HCT116 (cell line): Measurements from ENCODE around the gene MAPK1IP1L.

ENCODE experiments used
- ATF3 ChIP-seq: IDR thresholded peaks from 2 replicates; pipeline ENCODE4 v1.6.1; 2012
- CTCF ChIP-seq, 3 experiments: fragments of 200-600 bp in 1 of 3; sonication (generic) in 1 of 3; IDR thresholded peaks in 2 of 3; conservative IDR thresholded peaks in 1 of 3; 2 replicates each; pipeline ENCODE4 v1.5.1; 2012 to 2017; ENCODE audit warnings: low read depth in 2 of 3, low read length in 2 of 3, antibody characterized with exemption in 1 of 3, borderline replicate concordance in 1 of 3, control low read depth in 1 of 3, mild to moderate bottlenecking in 1 of 3, mixed read lengths in 1 of 3, mixed run types in 1 of 3, moderate library complexity in 1 of 3; ENCODE audit not compliant: insufficient read depth in 1 of 3
- ELF1 ChIP-seq: IDR thresholded peaks from 2 replicates; pipeline ENCODE4 v1.6.1; 2012; ENCODE audit warnings: low read depth, borderline replicate concordance
- EZH2 ChIP-seq: fragments of 200-600 bp; sonication (generic); IDR thresholded peaks from 2 replicates; pipeline ENCODE4 v1.6.1; 2017; ENCODE audit warnings: antibody characterized with exemption, mixed run types
- MAX ChIP-seq: IDR thresholded peaks from 2 replicates; pipeline ENCODE4 v1.6.1; 2012
- POLR2A ChIP-seq: IDR thresholded peaks from 2 replicates; pipeline ENCODE4 v1.7.0; 2011; ENCODE audit warnings: borderline replicate concordance; ENCODE audit not compliant: insufficient read depth, insufficient read length; ENCODE audit errors: extremely low read depth
- TCF7L2 ChIP-seq: IDR thresholded peaks from 2 replicates; pipeline ENCODE4 v1.7.0; 2011; ENCODE audit warnings: borderline replicate concordance, inconsistent platforms; ENCODE audit not compliant: insufficient read depth, insufficient read length; ENCODE audit errors: extremely low read depth
- ZNF274 ChIP-seq: fragments of 200-500 bp; sonication (Bioruptor generic); IDR thresholded peaks from 2 replicates; pipeline ENCODE4 v1.6.1; 2014; ENCODE audit warnings: mild to moderate bottlenecking, low read depth, low read length, inconsistent platforms

GRCh38 chr14:55005071-55005470 lies 46.4 kb upstream of the MAPK1IP1L start:
- no peak for TF ChIP-seq CTCF (IDR thresholded peaks at IDR 0.05 in 2 of 3, conservative IDR thresholded peaks at IDR 0.05 in 1 of 3; ENCODE audit: borderline replicate concordance in 1 of 3, insufficient read depth in 1 of 3, low read depth in 2 of 3, low read length in 2 of 3)
- no peak for TF ChIP-seq ATF3
- TF ChIP-seq POLR2A = no peak
- TF ChIP-seq EZH2 = no peak
- no peak for TF ChIP-seq ZNF274
- TF ChIP-seq TCF7L2 = no peak
- no peak for TF ChIP-seq ELF1
- TF ChIP-seq MAX = no peak
